ENCODE results near the gene KIFC3. TPM values are rescaled to one million over a fixed set of nuclear protein-coding genes. Genes with fewer than 3 reads are reported as not detected.

The KIFC3 gene
- total and polyA plus RNA-seq, 2 of the 13 experiments (the other 11 are each of a cell fraction or from before 2014, with no cell fraction given): 42.1 to 45.3 TPM

GRCh38 chr16:57840833-57841232 lies 38.5 kb upstream of the KIFC3 start (continued):
- peak; percentile 44; the same call in 1 of the 2 replicates for TF ChIP-seq PATZ1 (CRISPR knock-in tag; IDR thresholded peaks at IDR 0.05)
- peak; percentile 74; the same call in 1 of the 2 replicates for TF ChIP-seq ZFP1 (CRISPR knock-in tag; IDR thresholded peaks at IDR 0.05)
- no peak for TF ChIP-seq SOX6 (IDR thresholded peaks at IDR 0.05)
- peak; percentile 99 for TF ChIP-seq SOX6 (CRISPR knock-in tag; IDR thresholded peaks at IDR 0.05)
- TF ChIP-seq AHDC1 (CRISPR knock-in tag; IDR thresholded peaks at IDR 0.05; ENCODE audit: borderline replicate concordance): peak; percentile 88; the same call in 1 of the 2 replicates
- TF ChIP-seq ZC3H13 (CRISPR knock-in tag; IDR thresholded peaks at IDR 0.05): peak; percentile 55; the same call in 1 of the 2 replicates
- TF ChIP-seq HNRNPUL1 (IDR thresholded peaks at IDR 0.05; ENCODE audit: low read depth, low read length): no peak
- TF ChIP-seq IKZF4 (CRISPR knock-in tag; IDR thresholded peaks at IDR 0.05; ENCODE audit: borderline replicate concordance, low read depth, not compliant biosample characterization): no peak
- no peak for TF ChIP-seq POLR2G (IDR thresholded peaks at IDR 0.05; ENCODE audit: low read depth, low read length)
- TF ChIP-seq SOX5 (CRISPR knock-in tag; IDR thresholded peaks at IDR 0.05; ENCODE audit: borderline replicate concordance): peak; percentile 98
- no peak for TF ChIP-seq ZNF367 (CRISPR knock-in tag; IDR thresholded peaks at IDR 0.05; ENCODE audit: borderline replicate concordance)
- TF ChIP-seq NR0B2 (CRISPR knock-in tag; IDR thresholded peaks at IDR 0.05): peak; percentile 40; the same call in 1 of the 2 replicates
- TF ChIP-seq DBP (CRISPR knock-in tag; IDR thresholded peaks at IDR 0.05; ENCODE audit: not compliant biosample characterization): no peak
- no peak for TF ChIP-seq MAFG (CRISPR knock-in tag; IDR thresholded peaks at IDR 0.05)
- TF ChIP-seq PHF5A (CRISPR knock-in tag; IDR thresholded peaks at IDR 0.05; ENCODE audit: low read depth, unreplicated experiment): peak; percentile 49
- no peak for TF ChIP-seq SATB2 (CRISPR knock-in tag; IDR thresholded peaks at IDR 0.05)
- peak; percentile 31; the same call in 1 of the 2 replicates for TF ChIP-seq ZNF687 (CRISPR knock-in tag; IDR thresholded peaks at IDR 0.05)

All from HepG2 (cell line).